BE2C (cell line): Measurements from ENCODE around the gene ANK3.

Experiments used
- DNase-seq: peaks from one replicate; pipeline ENCODE4 v3.0.0-alpha.2; 2020
- H3K27me3 ChIP-seq: fragments of 250-450 bp; sonication (Bioruptor Pico); 2 replicates; pipeline ENCODE4 v1.5.1; 2020; ENCODE audit warnings: mild to moderate bottlenecking
- H3K36me3 ChIP-seq: fragments of 250-450 bp; sonication (Bioruptor Pico); 2 replicates; pipeline ENCODE4 v1.5.1; 2020; ENCODE audit warnings: mild to moderate bottlenecking
- H3K4me1 ChIP-seq: fragments of 250-450 bp; sonication (Bioruptor Pico); 2 replicates; pipeline ENCODE4 v1.5.1; 2020
- H3K4me3 ChIP-seq: 2 replicates; pipeline ENCODE4 v1.5.1; 2011; ENCODE audit warnings: low read depth, low read length
- H3K9me3 ChIP-seq: fragments of 250-450 bp; sonication (Bioruptor Pico); 2 replicates; pipeline ENCODE4 v1.5.1; 2020
- CTCF ChIP-seq: IDR thresholded peaks from 2 replicates; pipeline ENCODE4 v1.5.1; 2012; ENCODE audit warnings: mild to moderate bottlenecking, low read depth, low read length

Gene ANK3

GRCh38 chr10:60399328-60399727 lies 9.7 kb upstream of the ANK3 start:
- Histone ChIP-seq H3K9me3 (no peaks in the 10 kb centered on the region), H3K4me1 (peaks cover 6% of the 10 kb centered on the region), H3K27me3 (no peaks in the 10 kb centered on the region), H3K36me3 (no peaks in the 10 kb centered on the region), H3K4me3 (no peak overlapping the region)
- no peak for DNase-seq
- no peak for TF ChIP-seq CTCF

- no peak for DNase-seq
- H3K27me3 ChIP-seq, result no peaks in the 10 kb centered on the region
- peaks cover 6% of the 10 kb centered on the region for H3K4me1 ChIP-seq
- no peaks in the 10 kb centered on the region for H3K36me3 ChIP-seq
- no peak for TF ChIP-seq CTCF
- H3K4me3 ChIP-seq, result no peak overlapping the region
- no peaks in the 10 kb centered on the region for H3K9me3 ChIP-seq
These were observed 8.1 kb upstream of the ANK3 start for GRCh38 chr10:60397792-60398191.

- Histone ChIP-seq H3K4me1 (peaks cover 6% of the 10 kb centered on the region), H3K36me3 (no peaks in the 10 kb centered on the region), H3K4me3 (no peak overlapping the region), H3K9me3 (no peaks in the 10 kb centered on the region), H3K27me3 (no peaks in the 10 kb centered on the region)
- DNase-seq, result no peak
- no peak for TF ChIP-seq CTCF
These were observed 7.1 kb upstream of the ANK3 start for GRCh38 chr10:60396766-60397165.

GRCh38 chr10:60395711-60396110 lies 6.0 kb upstream of the ANK3 start:
- TF ChIP-seq CTCF, result no peak
- H3K27me3 ChIP-seq, result no peaks in the 10 kb centered on the region
- DNase-seq, result no peak
- no peak overlapping the region for H3K4me3 ChIP-seq
- peaks cover 6% of the 10 kb centered on the region for H3K4me1 ChIP-seq
- no peaks in the 10 kb centered on the region for H3K9me3 ChIP-seq
- no peaks in the 10 kb centered on the region for H3K36me3 ChIP-seq

- H3K4me3 ChIP-seq, result no peak overlapping the region
- DNase-seq, result no peak
- no peaks in the 10 kb centered on the region for H3K36me3 ChIP-seq
- H3K9me3 ChIP-seq, result no peaks in the 10 kb centered on the region
- no peak for TF ChIP-seq CTCF
- H3K27me3 ChIP-seq, result no peaks in the 10 kb centered on the region
- peaks cover 6% of the 10 kb centered on the region for H3K4me1 ChIP-seq
These were observed 4.8 kb upstream of the ANK3 start for GRCh38 chr10:60394446-60394845.

GRCh38 chr10:60390224-60390626 lies 550 bp upstream of the ANK3 start:
- Histone ChIP-seq H3K36me3 (no peaks in the 10 kb centered on the region), H3K4me3 (no peak overlapping the region), H3K27me3 (no peaks in the 10 kb centered on the region), H3K4me1 (no peaks in the 10 kb centered on the region; the same call in 1 of the 2 replicates), H3K9me3 (no peaks in the 10 kb centered on the region)
- no peak for DNase-seq
- TF ChIP-seq CTCF, result no peak
